GM21367 (cell line): Measurements from ENCODE around the gene DENND2A.
"Not testable (repeated sequence)": the region's sequence is repeated elsewhere in the genome, so short reads cannot be mapped to it uniquely, and the experiment has no call there.

Experiments
- ATAC-seq: cut with Tn5 transposase; IDR thresholded peaks from one replicate; pipeline ENCODE4 v1.9.1; 2021; ENCODE audit not compliant: unreplicated experiment

Gene DENND2A

DNA sequence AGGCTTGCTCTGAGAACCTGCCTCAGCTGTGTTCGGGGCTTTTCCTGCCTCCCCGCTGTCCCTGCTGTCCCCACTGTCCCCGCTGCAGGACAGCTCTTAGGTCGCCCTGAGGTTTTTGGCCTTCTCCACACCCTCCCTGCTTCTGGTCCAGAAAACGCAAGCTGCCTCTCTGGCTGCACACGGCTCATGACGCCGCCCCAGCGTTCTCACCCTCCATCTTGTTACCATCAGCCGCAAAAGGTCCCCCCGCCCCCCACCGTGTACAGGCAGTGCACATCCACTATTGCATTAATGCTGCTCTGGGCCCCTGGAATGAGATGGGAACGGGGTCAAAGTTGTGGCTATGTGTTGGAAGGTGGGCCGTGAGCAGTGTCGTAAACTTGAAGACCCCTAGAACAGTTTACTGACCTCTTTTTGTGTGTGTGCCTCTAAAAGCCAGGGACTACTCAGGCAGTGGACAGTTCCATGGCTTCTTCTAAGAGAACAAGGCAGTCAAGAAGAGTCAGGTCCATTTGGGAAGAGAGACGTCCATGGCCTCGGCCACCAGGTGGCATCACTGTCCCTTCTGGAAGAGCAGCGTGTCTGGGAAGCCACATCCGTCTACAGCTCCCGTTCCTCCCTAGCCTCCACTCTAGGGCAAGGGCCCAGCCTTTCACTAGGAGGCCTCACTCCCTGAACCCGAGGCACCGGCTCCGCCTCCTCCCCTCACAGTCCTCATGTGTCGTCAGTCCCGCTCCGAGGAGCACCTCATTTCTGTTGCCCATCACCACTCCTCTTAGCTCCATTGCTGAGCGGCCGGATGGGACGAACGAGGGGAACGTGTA lies 122.9 kb downstream of the DENND2A start:
- ATAC-seq = no peak

DNA sequence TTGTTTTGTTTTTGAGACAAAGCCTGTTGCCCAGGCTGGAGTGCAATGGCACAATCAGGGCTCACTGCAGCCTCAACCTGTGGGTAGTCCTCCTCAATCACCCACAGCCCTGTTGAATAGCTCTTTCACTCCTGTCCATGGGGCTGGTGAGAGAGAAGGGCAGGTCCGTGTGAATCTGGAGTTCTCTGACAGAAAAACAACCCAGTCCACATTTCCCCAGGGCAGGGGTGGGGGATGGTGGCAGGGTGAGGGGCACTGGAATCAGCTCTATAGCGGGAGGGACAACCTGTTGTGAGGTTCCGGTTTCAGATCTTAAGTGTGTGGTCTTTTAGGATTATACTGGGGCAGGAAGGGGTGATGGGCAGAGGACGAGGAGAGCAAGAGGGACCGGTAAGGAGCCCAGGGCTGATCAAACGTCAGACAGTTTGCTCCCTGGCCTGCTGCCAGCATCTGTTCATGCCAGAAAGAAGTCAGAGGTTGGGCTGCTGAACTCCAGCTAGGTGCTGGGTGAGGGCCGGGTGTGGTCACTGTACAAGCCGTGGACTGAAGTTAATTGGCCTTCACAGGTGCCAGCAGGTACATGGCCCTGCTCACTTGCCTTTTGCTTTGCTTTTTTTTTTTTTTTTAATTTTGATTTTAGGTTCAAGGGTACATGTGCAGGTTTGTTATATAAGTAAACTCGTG lies 128.2 kb downstream of the DENND2A start:
- ATAC-seq = no peak

DNA sequence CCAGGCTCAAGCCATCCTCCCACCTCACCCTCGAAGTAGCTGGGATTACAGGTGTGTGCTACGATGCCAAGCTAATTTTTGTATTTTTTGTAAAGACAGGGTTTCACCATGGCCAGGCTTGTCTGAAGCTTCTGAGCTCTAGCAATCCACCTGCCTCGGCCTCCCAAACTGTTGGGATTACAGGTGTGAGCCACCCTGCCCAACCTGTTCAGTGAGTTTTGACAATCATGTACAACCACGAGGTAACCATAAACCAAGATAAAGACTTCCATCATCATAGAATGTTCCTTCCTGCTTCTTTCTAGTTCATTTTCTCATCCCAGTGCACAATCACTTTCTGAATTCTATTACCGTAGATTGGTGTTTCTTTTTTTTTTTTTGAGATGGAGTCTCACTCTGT lies 130.8 kb downstream of the DENND2A start:
- no peak for ATAC-seq

GRCh38 chr7:140507556-140507955 lies 133.1 kb downstream of the DENND2A start:
- not testable (repeated sequence) for ATAC-seq

- no peak for ATAC-seq
Observed at GRCh38 chr7:140506788-140507464, 133.7 kb downstream of the DENND2A start.

GRCh38 chr7:140501966-140502365 lies 138.6 kb downstream of the DENND2A start:
- no peak for ATAC-seq

DNA sequence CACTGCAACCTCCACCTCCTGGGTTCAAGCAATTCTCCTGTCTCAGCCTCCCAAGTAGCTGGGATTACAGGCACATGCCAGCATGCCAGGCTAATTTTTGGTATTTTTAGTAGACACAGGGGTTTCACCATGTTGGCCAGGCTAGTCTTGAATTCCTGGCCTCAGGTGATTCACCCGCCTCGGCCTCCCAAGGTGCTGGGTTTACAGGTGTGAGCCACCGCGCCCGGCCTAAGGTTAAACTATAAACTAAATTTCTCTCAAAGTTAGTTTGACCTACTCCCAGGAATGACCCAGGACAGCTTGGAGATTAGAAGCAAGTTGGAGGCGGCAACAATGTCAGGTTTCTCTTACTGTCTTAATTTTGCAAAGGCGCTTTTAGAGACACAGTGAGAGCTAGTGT lies 142.8 kb downstream of the DENND2A start:
- ATAC-seq = not testable (repeated sequence)

DNA sequence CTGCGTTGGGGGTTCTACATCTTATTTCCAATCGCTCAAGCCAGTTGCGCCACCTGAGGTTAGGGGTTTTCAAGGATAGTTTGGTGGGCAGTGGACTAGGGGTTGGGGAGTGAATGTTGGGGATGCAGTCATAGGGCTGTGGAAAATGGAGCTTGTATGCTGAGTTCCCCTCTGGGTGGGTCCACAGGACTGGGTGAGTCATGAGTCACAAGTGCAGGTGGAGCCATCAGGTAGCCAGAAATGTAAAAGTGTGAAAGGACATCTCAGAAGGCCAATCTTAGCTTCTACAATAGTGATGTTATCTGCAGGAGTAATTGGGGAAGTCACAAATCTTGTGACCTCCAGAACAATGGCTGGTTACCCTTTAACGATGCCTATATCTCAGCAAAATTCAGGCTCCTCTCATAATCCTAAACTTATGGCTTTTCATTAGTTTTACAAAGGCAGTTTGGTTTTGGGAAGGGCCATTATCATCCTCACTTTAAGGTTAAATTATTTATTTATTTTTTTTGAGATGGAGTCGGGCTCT lies 143.3 kb downstream of the DENND2A start:
- ATAC-seq = no peak

- ATAC-seq = no peak
Observed at GRCh38 chr7:140495514-140496097, 145.0 kb downstream of the DENND2A start.

DNA sequence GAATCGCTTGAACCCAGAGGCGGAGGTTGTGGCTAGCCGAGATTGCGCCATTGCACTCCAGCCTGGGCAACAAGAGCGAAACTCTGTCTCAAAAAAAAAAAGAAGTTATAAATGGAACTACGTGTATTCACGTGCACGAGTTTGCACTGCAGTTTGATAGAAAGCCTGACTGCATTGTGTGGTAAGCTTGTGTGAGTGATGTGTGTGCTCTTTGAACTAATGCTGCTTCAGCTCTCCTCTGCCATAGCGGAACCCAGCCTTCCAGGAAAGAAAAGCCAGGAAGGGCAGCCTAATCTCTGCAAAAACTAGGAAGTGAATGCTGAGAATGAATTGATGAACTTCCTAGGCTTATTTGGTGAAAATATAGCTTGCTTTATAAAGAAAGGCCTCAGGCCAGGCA lies 145.7 kb downstream of the DENND2A start:
- no peak for ATAC-seq

DNA sequence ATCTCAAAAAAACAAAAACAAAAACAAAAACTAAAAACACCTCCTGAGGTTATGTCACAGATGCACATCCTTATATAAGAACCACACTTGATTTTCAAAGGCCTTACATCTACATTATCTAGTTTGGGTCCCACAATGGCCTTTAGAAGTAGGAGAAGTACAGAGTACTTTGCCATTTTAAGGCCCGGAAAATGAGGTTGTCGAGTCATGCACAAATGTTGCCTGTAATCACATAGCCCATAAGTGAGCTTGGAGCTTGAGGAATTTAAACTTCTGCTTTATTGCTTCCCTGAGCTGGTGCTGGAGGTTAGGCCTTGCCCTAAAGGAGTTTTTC lies 151.6 kb downstream of the DENND2A start:
- no peak for ATAC-seq

DNA sequence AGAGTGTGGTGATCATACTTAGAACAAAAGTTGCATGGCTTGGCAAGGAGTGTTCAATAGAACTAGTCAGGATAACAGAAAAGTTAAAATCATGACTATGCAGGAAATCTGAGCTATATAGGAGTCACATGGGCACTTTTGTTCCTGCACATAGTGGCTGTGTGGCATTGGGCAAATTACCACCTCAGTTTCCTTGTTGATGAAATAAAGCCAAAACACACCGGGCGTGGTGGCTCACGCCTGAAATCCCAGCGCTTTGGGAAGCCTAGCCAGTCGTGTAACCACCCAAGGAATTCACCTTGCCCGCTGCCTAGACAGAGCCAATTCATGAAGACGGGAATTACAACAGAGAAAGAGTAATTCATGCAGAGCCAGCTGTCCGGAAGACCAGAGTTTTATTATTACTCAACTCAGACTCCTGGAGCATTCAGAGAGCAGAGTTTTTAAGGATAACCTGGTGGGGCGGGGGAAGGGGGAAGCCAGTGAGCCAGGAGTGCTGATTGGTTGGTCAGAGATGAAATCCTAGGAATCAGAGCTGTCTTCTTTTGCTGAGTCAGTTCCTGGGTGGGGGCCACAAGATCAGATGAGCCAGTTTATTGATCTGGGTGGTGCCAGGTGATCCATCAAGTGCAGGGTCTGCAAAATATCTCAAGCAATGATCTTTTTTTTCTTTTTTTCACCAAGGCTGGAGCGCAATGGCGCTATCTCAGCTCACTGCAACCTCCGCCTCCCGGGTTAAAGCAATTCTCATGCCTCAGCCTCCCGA lies 154.9 kb downstream of the DENND2A start:
- no peak for ATAC-seq

DNA sequence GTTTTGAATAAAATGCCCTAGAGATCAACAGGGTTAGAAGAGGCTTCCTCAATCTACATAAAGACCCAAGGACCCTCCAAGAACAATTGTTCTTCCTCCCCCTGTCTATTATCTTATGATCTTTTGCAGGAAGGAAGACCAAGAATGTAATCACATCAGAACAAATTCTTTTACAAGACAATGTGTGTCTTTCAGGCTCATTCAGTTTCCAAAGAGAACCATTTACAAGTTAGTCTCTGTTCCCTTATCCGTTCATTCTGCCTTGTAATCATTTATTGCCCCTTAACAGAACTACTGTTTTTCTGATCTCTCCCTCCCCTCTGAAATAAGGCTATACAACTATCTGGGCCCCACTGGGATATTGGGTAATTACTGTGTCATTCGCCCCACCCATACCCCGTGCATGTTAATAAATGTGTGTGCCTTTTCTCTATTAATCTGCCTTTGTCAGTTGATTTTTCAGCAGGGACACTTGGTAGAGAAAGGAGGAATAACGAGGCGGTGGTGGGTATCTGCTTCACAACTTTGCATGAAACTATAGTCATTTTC lies 155.6 kb downstream of the DENND2A start:
- ATAC-seq = no peak

GRCh38 chr7:140484479-140484878 lies 156.1 kb downstream of the DENND2A start:
- no peak for ATAC-seq

- ATAC-seq = no peak
Observed at GRCh38 chr7:140479739-140480084, 160.9 kb downstream of the DENND2A start.

- ATAC-seq = peak; percentile 93
Observed at GRCh38 chr7:140479062-140479738, 161.4 kb downstream of the DENND2A start, which contains the start of gene MKRN1. MKRN1 (minus strand) TSS chr7:140479505; CDS start chr7:140479344, 161 bp downstream.

GRCh38 chr7:140478246-140479061 lies 162.2 kb downstream of the DENND2A start:
- peak; percentile 6 for ATAC-seq

- no peak for ATAC-seq
Observed at GRCh38 chr7:140476698-140477261, 163.8 kb downstream of the DENND2A start.
